Endothelial cell of umbilical vein (primary cell): ENCODE data around the gene POC5. TPM values are rescaled to one million over a fixed set of nuclear protein-coding genes. Genes with fewer than 3 reads are reported as not detected.

Experiments
- BruUV-seq: library from RNA; stranded (reverse); fragments of 400-500 nt; replicated peaks from 2 replicates; lab custom pipeline; 2021; lab: Mats Ljungman, UMichigan
- CTCF ChIA-PET: fragments of 300-600, 350-600 bp; sonication (Branson Sonifier 250); formaldehyde crosslinking; loops from one replicate; lab custom pipeline; 2021; ENCODE audit warnings: antibody characterized with exemption, inconsistent platforms; lab: Charles Lee
- POLR2A ChIA-PET: fragments of 300-600, 350-600 bp; sonication (Branson Sonifier 250); formaldehyde crosslinking; loops from one replicate; lab custom pipeline; 2021; ENCODE audit warnings: antibody characterized with exemption, inconsistent platforms; lab: Charles Lee
- DNase-seq: peaks from one replicate; pipeline ENCODE4 v3.0.0-alpha.2; 2011; ENCODE audit warnings: low read depth, low spot score
- FAIRE-seq: peaks from 2 replicates; lab custom pipeline; 2011; peaks lifted over from hg19 to GRCh38; lab: Jason Lieb, UNC
- H2AFZ ChIP-seq: 2 replicates; pipeline ENCODE4 v1.6.0; 2012; ENCODE audit warnings: low read depth, low read length, control low read depth, inconsistent platforms
- H3K27ac ChIP-seq: 2 replicates; pipeline ENCODE4 v1.5.1; 2011; ENCODE audit warnings: low read depth, mild to moderate bottlenecking, control low read depth, low read length, moderate library complexity; ENCODE audit not compliant: insufficient read depth
- H3K27me3 ChIP-seq, 2 experiments: 2 replicates each; pipeline versions ENCODE4 v1.6.0 to v1.6.1; 2011; ENCODE audit warnings: low read length in 2 of 2, mixed read lengths in 1 of 2; ENCODE audit not compliant: control insufficient read depth in 2 of 2, insufficient read depth in 2 of 2
- H3K36me3 ChIP-seq, 2 experiments: 2 replicates in 1 of 2; 3 replicates in 1 of 2; pipeline ENCODE4 v1.5.1; 2011; ENCODE audit warnings: low read length in 2 of 2, mild to moderate bottlenecking in 1 of 2, moderate library complexity in 1 of 2; ENCODE audit not compliant: control insufficient read depth in 2 of 2, insufficient read depth in 2 of 2; ENCODE audit errors: extremely low read depth in 1 of 2
- H3K4me1 ChIP-seq: 3 replicates; pipeline ENCODE4 v1.5.1; 2011; ENCODE audit warnings: mild to moderate bottlenecking, low read length; ENCODE audit not compliant: control insufficient read depth, insufficient read depth; ENCODE audit errors: extremely low read depth
- H3K4me2 ChIP-seq: 2 replicates; pipeline ENCODE4 v1.6.1; 2011; ENCODE audit warnings: low read length, control low read depth, mixed read lengths; ENCODE audit not compliant: insufficient read depth
- H3K4me3 ChIP-seq, 3 experiments: fragments of 200-600 bp in 1 of 3; sonication (generic), shearing (Covaris generic) in 1 of 3; replicated peaks in 1 of 3; 2 replicates each; pipeline ENCODE4 v1.5.1; 2011 to 2016; ENCODE audit warnings: control low read depth in 3 of 3, low read length in 3 of 3, mild to moderate bottlenecking in 2 of 3, inconsistent platforms in 1 of 3, low read depth in 1 of 3, moderate library complexity in 1 of 3; ENCODE audit not compliant: insufficient read depth in 1 of 3
- H3K79me2 ChIP-seq: 2 replicates; pipeline ENCODE4 v1.6.0; 2012; ENCODE audit warnings: low read length, inconsistent platforms; ENCODE audit not compliant: control insufficient read depth, insufficient read depth
- H3K9ac ChIP-seq: replicated peaks from 2 replicates; pipeline ENCODE3; 2011; ENCODE audit warnings: low read length, control low read depth; ENCODE audit not compliant: insufficient read depth; ENCODE audit errors: extremely low read depth
- H3K9me1 ChIP-seq: replicated peaks from 3 replicates; pipeline ENCODE4 v1.6.0; 2011; ENCODE audit warnings: mild to moderate bottlenecking, low read length; ENCODE audit not compliant: control insufficient read depth, insufficient read depth; ENCODE audit errors: extremely low read depth
- H3K9me3 ChIP-seq: replicated peaks from 2 replicates; pipeline ENCODE4 v1.5.1; 2012; ENCODE audit warnings: low read length, inconsistent platforms; ENCODE audit not compliant: control insufficient read depth, insufficient read depth
- H4K20me1 ChIP-seq: replicated peaks from 2 replicates; pipeline ENCODE3; 2011; ENCODE audit warnings: mild to moderate bottlenecking, low read length; ENCODE audit not compliant: control insufficient read depth, insufficient read depth; ENCODE audit errors: extremely low read depth
- CTCF ChIP-seq, 2 donors: IDR thresholded peaks; 1 replicate in 1 of 2; 2 replicates in 1 of 2; pipeline ENCODE4 v1.5.1; 2011; ENCODE audit warnings: low read length in 2 of 2, mild to moderate bottlenecking in 2 of 2, moderate library complexity in 2 of 2, control low read depth in 1 of 2, inconsistent platforms in 1 of 2, low read depth in 1 of 2; ENCODE audit not compliant: insufficient read depth in 1 of 2; ENCODE audit errors: extremely low read depth in 1 of 2
- EZH2 ChIP-seq: IDR thresholded peaks from 2 replicates; pipeline ENCODE4 v1.6.1; 2012; ENCODE audit warnings: borderline replicate concordance, low read depth, mild to moderate bottlenecking, moderate library complexity, low read length, inconsistent platforms; ENCODE audit not compliant: severe bottlenecking
- GATA2 ChIP-seq: IDR thresholded peaks from 2 replicates; pipeline ENCODE4 v1.7.0; 2011; ENCODE audit warnings: low read depth, mild to moderate bottlenecking, moderate library complexity, mixed read lengths, low read length; ENCODE audit not compliant: insufficient read length, insufficient read depth
- JUN ChIP-seq: IDR thresholded peaks from 2 replicates; pipeline ENCODE4 v1.6.1; 2011; ENCODE audit warnings: borderline replicate concordance, low read depth; ENCODE audit not compliant: insufficient read length, insufficient read depth
- dilution Hi-C: fragments of 300-500 bp; cut with MboI; formaldehyde crosslinking; loops from one replicate; pipeline ENCODE4 v1.15.0; 2019; ENCODE audit warnings: low sequenced_read_pairs; ENCODE audit not compliant: extremely low pct_ligation_motif_present
- intact Hi-C: fragments of 100-400 bp; cut with micrococcal nuclease; formaldehyde crosslinking; loops from one replicate; pipeline ENCODE4 v1.10.0; 2022
- polyA plus RNA-seq, 4 experiments: library from polyadenylated mRNA; depleted of rRNA in 3 of 4; stranded (reverse) in 3 of 4; unstranded in 1 of 4; fragments of >200 nt; gene quantifications; 2 replicates each; pipeline versions ENCODE4 v1.2.1 to v1.2.3, GENCODE V29; 2011 to 2012; ENCODE audit warnings: missing spikeins in 1 of 4
- total RNA-seq: library from RNA; stranded (reverse); gene quantifications from 2 replicates; pipeline ENCODE4 v1.2.3, GENCODE V29; 2021

The POC5 gene
- total and polyA plus RNA-seq, 2 donors (not counting 3 experiments of a cell fraction or from before 2014, with no cell fraction given) = 8.3 to 15.9 TPM

- TF ChIP-seq CTCF (IDR thresholded peaks at IDR 0.05; ENCODE audit: extremely low read depth in 1 of 2, insufficient read depth in 1 of 2, low read depth in 1 of 2, low read length in 2 of 2) = peak; percentile 8 to 41
- TF ChIP-seq EZH2 = no peak
- FAIRE-seq = peak; percentile 70
- Histone ChIP-seq H3K9me1 (no peaks in the 10 kb centered on the region), H3K4me1 (peaks cover 28% of the 10 kb centered on the region), H3K4me2 (no peak overlapping the region), H3K36me3 (peaks cover 0 to 4% of the 10 kb centered on the region in 2 experiments), H3K27ac (peak overlapping the region; percentile 52), H3K79me2 (no peaks in the 10 kb centered on the region), H2AFZ (no peak overlapping the region), H4K20me1 (no peaks in the 10 kb centered on the region), H3K9me3 (no peaks in the 10 kb centered on the region), H3K9ac (no peak overlapping the region), H3K27me3 (no peaks in the 10 kb centered on the region), H3K4me3 (no peak overlapping the region)
- BruUV-seq = no TSS peak
- intact Hi-C loops = loop anchor here (1.0 to 10.0 kb wide), 6 partner anchors 99 to 444 kb away; partner anchors contain the start of genes ANKRD31, CERT1, HMGCR and POLK
- ChIA-PET POLR2A (interaction anchor here (1.0 kb wide), 1 partner anchor 344 kb away, joined by 3 read pairs; no protein-coding TSS in a partner anchor), CTCF (interaction anchor here (0.6 to 2.9 kb wide), 85 partner anchors 7 to 631 kb away, joined by 3 to 50 read pairs (median 5); partner anchors contain the start of genes ANKDD1B, ANKRD31, CERT1 and HMGCR)
- dilution Hi-C loops = no loop called here
- peak; percentile 50 for DNase-seq
These were observed 36.0 kb downstream of the POC5 start for GRCh38 chr5:75681125-75681830.

DNA sequence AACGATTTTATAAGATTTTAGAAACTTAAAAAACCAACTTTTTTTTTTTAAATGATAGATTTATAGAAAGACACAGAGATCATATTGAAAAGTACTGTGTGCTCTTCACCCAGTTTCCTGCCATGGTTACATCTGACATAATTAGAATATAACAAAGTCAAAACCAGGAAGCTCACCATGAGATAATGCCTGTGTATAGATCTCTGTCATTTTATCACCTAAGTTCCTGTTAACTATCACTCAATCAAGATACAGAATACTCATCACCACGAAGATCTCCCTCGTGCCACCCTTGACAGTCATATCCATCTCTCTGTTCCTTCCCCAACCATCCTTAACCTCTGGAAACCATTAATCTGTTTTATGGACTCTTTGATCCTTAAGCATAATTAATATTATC lies 39.1 kb downstream of the POC5 start:
- Histone ChIP-seq H3K27ac (peak overlapping the region; percentile 66), H3K36me3 (no peaks in the 10 kb centered on the region), H3K9me1 (no peaks in the 10 kb centered on the region), H3K9me3 (no peaks in the 10 kb centered on the region), H3K79me2 (no peaks in the 10 kb centered on the region), H3K27me3 (no peaks in the 10 kb centered on the region), H4K20me1 (no peaks in the 10 kb centered on the region), H3K4me2 (peak overlapping the region; percentile 73), H2AFZ (no peak overlapping the region), H3K4me3 (no peak overlapping the region), H3K9ac (no peak overlapping the region), H3K4me1 (peaks cover 28% of the 10 kb centered on the region)
- TF ChIP-seq GATA2 (no peak), CTCF (IDR thresholded peaks at IDR 0.05; ENCODE audit: extremely low read depth in 1 of 2, insufficient read depth in 1 of 2, low read depth in 1 of 2, low read length in 2 of 2) (no peak), EZH2 (no peak), JUN (no peak)
- dilution Hi-C loops (no loop called here), intact Hi-C loops (loop anchor here (5.0 kb wide), 2 partner anchors 36 to 81 kb away; no protein-coding TSS in a partner anchor)
- DNase-seq (no peak), FAIRE-seq (no peak)
- POLR2A ChIA-PET = no interaction called here
- CTCF ChIA-PET = interaction anchor here (0.7 to 2.2 kb wide), 5 partner anchors 14 to 441 kb away, joined by 3 to 5 read pairs (median 4); partner anchors contain the start of genes ANKRD31 and HMGCR
- no TSS peak for BruUV-seq
